ENCODE measurements around the gene NKAIN2.

Gene NKAIN2

DNA sequence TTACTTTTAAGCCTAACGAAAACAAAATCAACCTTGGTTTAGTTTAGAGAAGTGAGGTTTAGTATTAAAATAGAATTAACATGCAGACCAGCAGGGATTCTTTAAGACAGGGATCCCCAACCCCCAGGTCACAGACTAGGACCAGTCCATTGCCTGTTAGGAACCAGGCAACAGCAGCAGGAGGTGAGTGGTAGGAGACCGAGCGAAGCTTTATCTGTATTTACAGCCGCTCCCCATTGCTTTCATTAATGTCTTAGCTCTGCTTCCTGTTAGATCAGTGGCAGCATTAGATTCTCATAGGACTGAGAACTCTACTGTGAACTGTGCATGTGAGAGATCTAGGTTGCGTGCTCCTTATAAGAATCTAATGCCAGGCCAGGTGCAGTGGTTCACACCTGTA lies 225.9 kb downstream of the NKAIN2 start:
- no peak for DNase-seq (ENCODE audit: low spot score)

DNA sequence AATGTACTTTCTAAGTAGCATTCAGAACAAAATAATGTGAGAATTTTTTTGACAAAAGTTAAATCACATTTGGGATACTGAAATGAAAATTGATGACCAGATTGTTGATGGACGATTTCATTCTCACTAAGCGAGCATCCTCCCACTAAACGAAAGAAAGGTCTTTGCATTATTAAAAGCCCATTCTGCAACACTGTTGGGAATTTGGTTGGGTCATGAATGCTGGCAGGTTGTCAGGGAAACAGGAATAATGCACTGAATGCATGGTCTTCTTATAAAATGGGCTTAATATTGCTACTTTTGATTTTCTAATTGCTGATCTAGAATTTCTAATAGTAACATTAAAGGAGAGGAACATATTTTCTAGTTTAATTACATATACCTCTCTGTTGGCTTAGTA lies 229.8 kb downstream of the NKAIN2 start:
- DNase-seq (ENCODE audit: low spot score): no peak

DNA sequence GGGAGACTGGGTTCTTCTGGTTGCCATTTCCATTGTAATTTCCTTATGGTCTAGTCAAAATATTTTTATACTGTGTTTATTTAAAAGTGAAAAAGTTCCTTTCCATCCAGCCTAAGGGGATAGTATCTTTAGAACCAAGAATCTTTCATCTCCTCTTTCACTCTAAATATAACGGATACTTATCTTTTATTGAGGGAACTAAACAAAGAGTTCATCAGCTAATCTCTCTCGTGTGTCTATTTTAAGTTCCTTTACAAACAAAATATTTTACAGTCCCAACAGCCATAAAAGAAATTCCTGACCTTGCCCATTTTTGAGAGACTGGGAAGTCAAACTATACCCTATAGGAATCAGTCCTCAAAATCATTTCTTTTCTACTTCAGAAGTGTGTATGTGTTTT lies 232.7 kb downstream of the NKAIN2 start:
- DNase-seq (ENCODE audit: low spot score): no peak

DNA sequence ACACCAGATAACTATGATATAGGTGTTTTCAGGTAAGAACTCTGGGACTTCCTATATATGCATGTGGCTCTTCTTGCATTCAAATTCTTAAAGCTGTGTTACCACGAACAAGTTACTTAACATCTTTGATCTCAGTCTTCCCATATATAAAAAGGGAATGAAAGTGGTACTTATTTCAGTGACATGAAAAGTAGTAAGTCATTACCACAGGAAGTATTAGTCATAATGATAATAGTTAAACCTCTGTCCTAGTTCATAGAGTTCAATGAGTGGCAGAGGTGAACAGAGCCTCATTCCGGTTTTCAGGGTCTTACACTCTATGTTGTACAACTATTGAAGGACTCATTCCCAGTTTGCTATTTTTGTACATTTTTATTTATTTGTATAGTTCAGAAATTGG lies 237.0 kb downstream of the NKAIN2 start:
- no peak for DNase-seq (ENCODE audit: low spot score)

DNA sequence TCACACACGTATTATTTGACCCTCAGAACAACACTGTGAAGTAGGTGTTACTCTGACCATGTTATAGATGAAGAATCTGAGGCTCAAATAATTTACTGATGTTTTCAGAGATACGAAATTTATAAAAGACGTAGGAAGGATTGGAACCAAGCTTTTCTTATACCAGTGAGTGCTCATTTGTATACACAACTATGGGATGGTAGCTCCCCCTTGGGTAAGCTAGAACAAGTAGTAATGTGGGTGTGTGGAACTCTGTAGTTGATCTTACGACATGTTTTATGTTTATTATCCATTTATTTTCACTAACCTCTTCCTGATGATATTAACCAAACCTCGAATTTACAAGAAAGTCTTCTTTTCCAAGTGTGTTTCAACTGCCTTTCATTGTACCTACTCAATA lies 248.5 kb downstream of the NKAIN2 start:
- no peak for DNase-seq (ENCODE audit: low spot score)

DNA sequence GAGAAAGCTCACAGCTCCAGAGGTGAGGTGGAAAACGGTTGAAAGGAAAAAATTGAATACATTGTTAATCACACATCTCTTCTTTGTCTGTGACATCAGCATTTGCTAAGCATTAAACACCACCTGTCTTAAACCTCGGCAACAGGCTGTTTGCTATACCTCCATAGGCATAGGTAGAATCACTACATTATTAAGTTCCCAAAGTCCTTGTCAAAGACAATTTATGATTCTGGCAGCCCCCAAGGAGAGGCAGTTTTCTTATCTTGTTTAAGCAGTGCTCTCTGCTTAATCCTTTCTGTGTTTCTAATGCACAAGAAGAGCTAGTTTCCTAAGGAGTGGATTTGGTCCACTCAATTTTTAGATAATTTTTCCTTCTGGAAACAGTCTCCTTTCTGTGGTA lies 249.7 kb downstream of the NKAIN2 start:
- DNase-seq (ENCODE audit: low spot score): no peak

DNA sequence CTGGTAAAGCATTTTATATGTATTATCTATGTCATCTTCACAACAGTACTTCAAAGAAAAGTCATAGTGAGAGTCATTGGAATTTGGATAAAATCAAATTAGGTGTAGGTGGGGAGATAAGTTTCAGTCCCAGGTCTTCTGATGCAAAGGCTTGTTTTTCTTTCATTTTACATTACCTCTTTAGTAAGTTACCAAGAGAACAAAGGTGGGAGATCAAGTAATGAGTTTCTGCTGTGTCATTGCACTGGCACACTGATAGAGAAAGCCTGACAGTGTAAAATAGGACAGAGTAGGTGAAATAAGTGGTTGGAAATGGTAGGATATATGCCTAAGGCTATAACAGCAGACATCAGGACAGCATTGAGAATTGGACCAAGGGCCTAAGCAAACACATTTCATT lies 250.4 kb downstream of the NKAIN2 start:
- DNase-seq (ENCODE audit: low spot score): no peak

DNA sequence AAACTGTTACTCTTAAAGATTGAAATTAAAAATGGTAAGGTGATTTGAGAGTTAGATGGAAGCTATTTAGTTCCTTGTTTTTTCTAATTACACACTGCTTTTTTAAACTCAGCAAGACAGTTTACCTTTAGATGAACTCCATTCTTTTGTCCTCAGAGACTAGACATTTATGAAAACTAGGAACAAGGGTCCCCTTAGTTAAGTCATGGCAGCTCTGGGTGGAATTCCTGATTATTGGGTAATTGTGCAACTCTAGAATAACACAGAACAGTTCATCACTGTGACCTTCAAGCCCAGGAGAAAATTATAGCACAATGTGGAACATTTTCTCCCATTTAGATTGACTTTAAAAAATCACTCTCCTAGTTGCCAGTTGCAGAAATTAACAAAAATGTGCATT lies 251.7 kb downstream of the NKAIN2 start:
- no peak for DNase-seq (ENCODE audit: low spot score)

DNA sequence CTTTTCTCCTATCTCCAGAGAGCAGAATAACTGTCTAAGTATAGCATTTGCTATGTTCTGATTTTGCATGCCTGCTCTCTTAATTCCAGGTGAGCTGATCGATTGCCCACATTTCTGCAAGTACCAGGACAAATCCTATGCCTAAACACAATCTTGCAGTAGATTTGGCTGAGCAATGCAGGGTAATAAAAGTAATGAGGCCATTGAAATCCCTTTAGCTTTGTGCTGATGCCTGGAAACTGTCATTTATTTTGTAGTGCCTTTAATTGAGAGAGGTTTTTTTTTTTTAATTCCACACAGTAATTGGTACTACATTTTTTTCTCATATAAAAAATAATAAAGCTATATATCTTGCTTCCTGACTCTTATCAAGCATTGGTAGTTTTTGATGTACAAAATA lies 252.3 kb downstream of the NKAIN2 start:
- no peak for DNase-seq (ENCODE audit: low spot score)

DNA sequence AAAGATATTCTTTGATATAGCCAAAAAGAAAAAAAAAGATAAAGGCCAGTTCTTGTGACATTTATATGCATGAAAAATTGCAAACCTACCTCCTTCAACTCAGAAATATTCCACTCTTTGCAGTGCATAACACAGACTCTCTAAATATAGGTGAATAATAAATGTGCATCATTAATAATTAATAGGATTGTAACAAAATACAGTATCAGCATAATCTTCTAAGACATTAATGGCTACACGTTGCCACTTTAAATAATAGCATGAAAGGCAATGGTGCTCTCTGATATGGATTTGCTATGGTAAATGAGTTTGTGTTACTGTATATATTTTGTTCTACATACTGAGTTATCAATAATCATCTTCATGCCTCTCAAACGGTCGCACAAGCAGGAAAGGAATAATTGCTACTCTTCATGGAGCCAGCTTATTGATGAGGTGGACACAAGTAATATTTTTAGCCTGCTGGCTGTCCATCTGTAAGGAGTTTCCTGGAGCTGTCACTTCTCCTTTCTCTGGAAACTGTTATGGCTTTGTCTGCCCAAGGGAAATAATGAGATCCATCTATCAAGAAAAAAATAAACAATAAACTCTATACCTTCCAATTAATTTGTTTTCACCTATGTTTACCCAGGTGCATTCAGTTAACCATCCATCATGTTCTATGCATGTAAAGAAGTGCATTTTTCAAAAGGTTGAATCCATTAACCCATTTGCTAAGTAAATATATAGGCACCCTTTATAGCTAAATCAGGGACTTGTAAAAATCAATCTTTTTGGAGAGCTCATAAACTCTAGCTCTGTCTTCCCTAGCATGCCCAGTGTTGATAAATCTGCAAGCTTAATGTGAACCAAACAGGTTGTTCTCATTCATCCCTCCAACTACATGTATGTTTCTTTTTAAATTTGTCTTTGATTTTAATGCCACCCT lies 253.0 kb downstream of the NKAIN2 start:
- no peak for DNase-seq (ENCODE audit: low spot score)

DNA sequence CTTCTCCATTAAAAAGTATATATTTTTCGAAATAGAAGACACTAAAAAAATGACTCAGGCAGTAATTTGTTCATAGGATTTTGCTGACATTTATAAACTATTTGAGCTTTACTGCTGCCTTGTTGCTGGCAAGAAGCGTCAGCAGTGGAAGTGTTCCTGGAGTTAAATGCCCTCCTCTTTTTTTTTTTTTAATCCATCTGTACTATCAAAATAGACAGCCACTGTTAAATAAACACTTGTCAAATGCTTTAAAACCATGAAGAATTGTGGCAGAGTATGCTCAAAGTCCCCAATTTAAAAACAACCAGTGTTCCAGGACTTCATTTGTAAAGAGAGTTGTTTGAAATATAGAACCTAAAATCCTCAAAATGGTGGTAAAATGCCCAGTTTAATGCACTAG lies 253.8 kb downstream of the NKAIN2 start:
- no peak for DNase-seq (ENCODE audit: low spot score)

DNA sequence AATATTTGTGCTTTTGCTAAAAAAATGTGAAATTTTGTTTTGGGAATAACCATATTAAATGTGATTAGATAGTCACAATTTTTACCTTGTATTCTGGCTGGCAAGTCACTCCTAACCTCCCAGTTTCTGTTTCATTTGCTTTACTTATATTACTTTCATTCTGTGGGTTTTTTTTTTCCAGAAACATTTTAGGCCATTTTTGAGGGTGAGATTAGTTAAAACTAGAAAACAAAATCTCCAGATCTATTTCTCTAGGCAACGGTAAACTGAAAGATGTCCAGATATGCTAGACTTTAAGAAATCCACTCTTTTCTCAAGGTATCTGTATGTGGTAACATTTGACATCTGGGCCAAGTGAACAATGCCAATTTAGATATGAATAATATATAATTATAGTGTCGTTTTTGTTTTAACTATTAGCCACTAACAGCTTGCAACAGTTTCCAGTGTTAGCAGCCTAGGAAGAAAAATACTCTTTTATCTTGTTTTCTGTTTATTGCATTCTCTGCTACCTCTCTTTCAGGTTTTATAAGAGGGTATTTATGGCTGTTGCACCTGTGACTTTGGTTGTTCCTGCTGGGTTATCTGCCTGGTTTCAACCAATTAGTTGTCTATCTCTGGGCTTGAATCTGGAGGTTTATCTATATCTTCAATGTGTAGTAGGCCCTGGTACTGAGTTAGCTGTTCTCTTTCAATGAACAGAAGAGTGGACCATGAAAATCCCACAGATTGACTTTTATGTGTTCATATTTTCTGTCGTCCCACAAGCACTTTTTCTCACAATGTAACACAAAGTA lies 260.9 kb downstream of the NKAIN2 start:
- DNase-seq (ENCODE audit: low spot score): no peak

DNA sequence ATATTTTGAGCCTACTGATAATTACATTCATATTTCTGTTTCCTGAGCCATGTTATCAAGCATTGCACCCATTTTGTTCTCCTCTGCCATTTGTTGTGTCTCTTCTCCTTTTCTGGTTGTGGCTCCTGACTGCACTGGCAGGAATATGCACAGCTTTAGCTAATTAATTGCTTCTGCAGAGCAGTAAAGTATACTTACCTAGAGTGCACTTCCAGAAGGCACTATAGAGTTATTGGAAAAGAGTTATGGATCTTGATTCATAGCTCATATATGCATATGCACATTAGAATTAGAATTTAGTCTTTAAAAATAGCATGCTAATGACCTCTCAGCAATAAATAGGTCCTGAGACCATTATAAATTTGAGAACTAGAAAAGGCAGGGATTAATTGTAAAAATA lies 262.6 kb downstream of the NKAIN2 start:
- no peak for DNase-seq (ENCODE audit: low spot score)

DNA sequence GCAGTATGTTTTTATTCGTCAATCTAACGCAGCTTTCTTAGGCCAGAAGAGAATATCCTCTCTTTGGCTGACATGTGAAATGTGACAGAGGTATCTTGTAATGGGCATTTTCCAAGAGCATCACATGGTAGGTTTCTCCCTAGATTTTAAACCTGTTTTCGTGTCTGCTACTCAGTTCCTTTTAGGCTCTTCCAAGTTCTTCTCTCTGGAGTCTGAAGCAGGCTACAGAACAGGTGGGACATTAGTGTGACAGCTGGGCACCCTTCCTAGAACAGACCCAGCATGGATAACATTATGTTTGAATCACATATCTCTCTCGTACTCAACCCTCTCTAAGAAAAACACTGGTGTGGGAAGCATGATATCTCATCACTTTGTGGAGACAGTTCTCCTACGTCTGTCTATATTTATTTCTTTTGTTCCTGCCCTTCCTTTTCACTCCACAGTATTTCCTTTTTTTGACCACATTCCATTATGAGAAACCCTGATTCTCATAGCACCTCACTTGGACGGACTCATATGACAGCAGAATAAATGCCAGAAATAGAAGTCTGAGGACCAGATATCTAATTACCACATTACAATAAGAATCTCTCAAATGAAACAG lies 263.4 kb downstream of the NKAIN2 start:
- no peak for DNase-seq (ENCODE audit: low spot score)

DNA sequence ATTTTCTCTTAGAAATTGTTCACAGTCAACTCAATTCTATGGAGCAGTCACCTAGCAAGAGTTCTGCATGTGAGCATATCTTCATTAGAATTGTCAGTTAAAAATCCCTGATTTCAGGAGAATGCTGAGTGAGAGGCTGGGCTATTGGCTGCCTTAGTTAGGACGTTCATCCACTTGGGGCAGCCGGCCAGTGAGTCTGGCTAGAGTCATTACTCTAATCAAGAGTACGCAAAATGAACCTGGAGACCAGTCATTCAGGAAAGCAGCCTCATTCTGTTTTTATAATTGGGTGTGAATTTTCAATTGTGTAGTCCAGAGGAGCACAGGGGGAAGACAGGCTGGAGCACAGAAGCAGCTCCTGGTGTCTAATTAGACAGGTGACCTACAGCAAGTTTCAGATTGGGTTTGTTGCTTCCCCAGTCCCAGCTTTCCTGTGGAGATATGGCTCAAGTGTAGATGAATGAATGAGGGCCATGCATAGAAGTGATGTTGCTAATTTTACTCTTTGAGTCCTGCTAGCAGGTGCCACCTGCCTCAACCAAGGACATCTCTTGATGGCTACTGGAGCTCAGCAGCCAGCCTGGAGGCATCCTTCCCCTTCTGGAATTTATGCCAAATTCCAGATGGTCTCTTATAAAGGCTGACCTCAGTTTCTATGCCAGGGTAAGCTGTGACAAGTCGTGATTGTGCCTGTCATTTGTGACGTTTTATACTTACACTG lies 265.7 kb downstream of the NKAIN2 start:
- DNase-seq (ENCODE audit: low spot score): no peak

DNA sequence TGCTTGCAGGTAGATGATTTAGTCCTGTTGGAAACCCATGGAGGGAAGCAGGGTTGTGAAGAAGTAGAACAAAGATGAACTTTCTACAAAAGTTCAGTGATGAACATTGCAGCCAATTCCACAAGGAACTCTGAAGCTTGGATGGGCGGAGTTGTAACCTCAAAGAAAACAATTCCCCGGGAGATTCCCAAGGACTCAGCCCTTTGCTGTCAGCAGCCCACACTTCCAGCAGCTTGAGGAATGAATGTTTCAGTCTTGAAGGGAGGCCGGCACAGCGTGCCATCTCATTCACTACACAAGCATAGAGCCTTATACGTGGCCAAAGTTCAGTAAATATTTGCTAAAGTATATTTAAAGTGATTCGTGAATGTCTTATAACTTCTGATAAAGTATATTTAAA lies 269.4 kb downstream of the NKAIN2 start:
- peak; percentile 21 for DNase-seq (ENCODE audit: low spot score)

DNA sequence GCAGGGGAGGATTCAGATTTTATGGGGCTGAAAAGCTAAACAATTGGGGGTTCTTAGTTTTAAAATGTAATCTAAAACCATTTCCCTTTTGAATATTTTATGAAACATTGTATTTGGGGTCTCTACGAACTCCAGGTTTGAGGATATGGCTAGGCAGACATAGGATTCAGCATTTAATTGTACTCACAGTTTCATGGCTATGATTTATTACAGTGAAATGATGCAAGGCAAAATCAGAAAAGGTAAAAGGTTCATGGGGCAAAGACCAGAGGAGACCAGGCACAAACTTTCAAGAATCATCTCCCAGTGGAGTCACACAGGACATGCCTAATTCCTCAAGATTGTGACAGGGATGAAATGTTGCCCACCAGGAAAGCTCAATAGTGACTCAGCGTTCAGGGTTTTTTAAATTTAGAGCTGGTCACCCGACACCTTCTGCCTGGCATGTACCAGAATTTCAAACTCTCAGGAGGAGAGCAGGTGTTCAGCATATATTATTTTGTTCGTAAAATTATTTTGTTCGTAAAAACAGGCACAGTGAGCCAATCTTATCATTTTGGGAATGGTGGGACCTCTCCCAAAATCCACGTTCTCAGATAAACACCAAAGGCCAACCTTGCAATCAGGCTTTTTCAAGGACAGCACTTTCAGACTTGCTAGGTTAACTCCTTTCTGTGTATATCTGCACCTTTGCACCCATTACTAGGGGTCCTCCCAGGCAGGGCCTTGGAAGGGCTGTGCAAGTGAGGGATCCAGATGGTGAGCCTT lies 270.3 kb downstream of the NKAIN2 start:
- no peak for DNase-seq (ENCODE audit: low spot score)

DNA sequence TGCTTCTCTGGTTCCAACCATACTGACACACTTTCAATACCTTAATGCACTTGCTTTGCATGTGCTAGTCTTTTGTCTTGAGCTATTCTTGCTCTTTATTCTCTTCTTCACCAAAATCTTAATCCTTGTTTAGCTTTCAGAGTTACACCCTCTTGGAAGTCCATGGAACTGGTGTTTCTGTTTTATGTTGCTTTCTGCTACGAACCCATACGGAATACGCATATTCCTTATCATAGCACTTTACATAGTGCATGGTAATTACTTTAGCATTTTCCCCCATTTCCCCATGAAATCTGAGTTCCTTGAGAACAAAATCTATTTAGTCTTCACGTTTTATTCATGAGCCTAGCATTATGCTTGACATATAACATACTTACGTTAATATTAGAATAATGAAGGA lies 270.9 kb downstream of the NKAIN2 start:
- no peak for DNase-seq (ENCODE audit: low spot score)

DNA sequence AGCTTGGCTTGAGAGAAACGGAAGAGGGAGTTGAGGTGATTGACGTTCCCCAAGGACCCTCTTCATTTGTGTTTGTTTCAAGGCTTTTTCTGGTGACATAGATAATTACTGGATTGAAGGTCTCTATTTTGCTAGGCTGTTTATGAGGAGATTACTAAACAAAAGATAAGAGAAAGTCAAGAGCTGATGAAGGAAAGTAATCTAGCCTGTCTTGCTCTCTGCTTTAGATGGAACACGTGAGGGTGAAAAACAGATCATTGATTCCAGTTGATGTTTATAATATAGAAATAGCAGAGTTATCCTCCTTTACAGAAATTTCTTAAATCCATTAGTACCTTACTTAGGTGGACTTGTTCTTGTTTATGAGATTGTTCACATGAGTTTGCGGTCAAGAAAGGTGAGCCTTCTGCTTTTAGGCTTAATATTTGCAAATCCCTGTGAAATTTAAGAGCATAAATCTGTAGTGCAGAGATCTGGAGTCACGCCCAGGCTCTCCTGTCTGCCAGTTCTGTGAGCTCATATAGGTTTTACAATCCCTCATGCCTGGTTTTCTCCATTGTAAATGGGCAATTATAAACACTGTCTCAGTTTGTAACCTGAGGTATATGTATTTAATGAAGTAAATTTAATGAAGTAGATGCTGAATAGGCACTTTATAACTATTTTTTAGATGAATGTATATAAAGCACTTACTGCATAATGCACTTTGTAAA lies 272.8 kb downstream of the NKAIN2 start:
- no peak for DNase-seq (ENCODE audit: low spot score)

DNA sequence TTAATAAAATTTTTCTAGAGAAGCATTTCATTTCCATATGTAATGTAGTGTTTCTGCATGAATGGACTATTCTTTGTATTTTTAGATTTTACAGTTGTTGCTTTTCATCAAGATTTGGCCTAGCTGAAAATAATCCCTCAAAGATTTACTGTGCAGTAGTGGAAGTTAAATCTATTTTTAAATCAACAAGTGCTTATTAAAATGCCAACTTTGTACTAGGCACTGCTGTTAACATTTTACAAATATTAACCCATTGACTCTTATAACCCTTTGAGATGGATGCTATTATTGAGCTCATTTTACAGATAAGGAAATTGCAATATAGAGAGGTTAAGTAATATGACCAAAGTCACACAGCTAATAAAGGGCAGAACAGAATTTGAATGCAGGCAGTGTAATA lies 274.5 kb downstream of the NKAIN2 start:
- DNase-seq (ENCODE audit: low spot score): no peak

DNA sequence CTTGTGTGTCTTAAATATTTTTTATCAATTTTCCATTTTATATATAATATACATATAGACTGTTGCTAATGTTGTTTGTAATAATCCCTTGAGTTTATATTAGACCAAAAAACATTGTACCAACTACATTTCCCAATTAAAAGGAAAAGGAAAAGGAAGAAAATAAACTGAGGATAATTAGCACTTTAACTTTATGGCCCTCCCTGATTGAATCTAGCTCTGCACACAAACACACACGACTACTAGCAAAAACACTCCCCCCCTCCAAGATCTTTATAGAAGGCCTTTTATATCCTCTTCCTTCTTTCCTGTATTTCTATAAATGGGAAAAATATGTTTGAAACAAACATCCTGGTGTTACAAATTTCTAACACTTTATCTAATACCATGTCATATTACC lies 276.8 kb downstream of the NKAIN2 start:
- no peak for DNase-seq (ENCODE audit: low spot score)

Data from iPS-NIHi11 (cell line).